Esophagus muscularis mucosa (tissue), 3 donors: ENCODE results near the gene ZNF124.

Source experiments
- CTCF ChIP-seq, 3 experiments: fragments of 200-600 bp in 2 of 3; fragments of 450-650 bp in 1 of 3; sonication (generic) in 2 of 3; IDR thresholded peaks; one replicate each; pipeline ENCODE4 v1.5.1; 2017 to 2019; ENCODE audit warnings: antibody characterized with exemption in 3 of 3, mild to moderate bottlenecking in 2 of 3, moderate library complexity in 1 of 3
- POLR2A ChIP-seq: fragments of 450-650 bp; IDR thresholded peaks from one replicate; pipeline ENCODE4 v1.6.1; 2017; ENCODE audit warnings: antibody characterized with exemption, moderate library complexity, mild to moderate bottlenecking, low read depth
- POLR2AphosphoS5 ChIP-seq, 2 donors: sonication (generic); formaldehyde crosslinking; IDR thresholded peaks; one replicate each; pipeline ENCODE4 v1.6.1; 2017; ENCODE audit warnings: antibody characterized with exemption in 2 of 2

DNA sequence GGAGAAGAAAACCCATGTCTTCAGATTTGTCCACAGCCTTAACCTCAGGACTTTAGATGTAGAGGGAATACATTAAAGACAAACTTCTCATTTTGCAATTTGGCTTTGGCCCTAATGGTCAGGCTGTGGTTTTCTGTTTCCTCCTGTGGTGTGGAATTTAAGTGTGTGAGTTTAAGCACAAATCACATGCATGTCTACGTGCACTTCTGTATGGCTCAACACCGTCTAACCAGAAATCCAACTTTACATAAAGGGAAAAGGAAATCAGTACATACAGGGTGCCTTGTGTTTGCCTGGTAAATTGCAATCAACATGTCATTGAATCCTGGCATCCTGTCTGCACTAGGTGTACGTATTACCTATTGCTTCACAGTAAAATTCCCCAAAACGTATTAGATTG lies 1.2 kb upstream of the ZNF124 start:
- TF ChIP-seq CTCF (IDR thresholded peaks at IDR 0.05) (no peak), POLR2A (no peak), POLR2AphosphoS5 (IDR thresholded peaks at IDR 0.05) (no peak)
